C4-2B (cell line): Measurements from ENCODE around the gene ETNK2.

Experiments used
- H3K27ac ChIP-seq: fragments of 450-650 bp; 2 replicates; pipeline ENCODE4 v1.5.1; 2017
- CTCF ChIP-seq: fragments of 450-650 bp; conservative IDR thresholded peaks from 2 replicates; pipeline ENCODE4 v1.5.1; 2017; ENCODE audit warnings: mild to moderate bottlenecking
- ZFX ChIP-seq: fragments of 450-650 bp; IDR thresholded peaks from 2 replicates; pipeline ENCODE4 v1.6.1; 2017

ETNK2 gene

GRCh38 chr1:204081791-204082513, 69.9 kb downstream of the ETNK2 start:
- no peak for TF ChIP-seq ZFX
- no peak for TF ChIP-seq CTCF
- no peak overlapping the region for H3K27ac ChIP-seq

GRCh38 chr1:204081164-204081790, 70.6 kb downstream of the ETNK2 start:
- H3K27ac ChIP-seq, result no peak overlapping the region
- TF ChIP-seq ZFX, result no peak
- no peak for TF ChIP-seq CTCF
